IMR-90 (cell line): ENCODE measurements around the gene DICER1. TPM values are rescaled to one million over a fixed set of nuclear protein-coding genes. Genes with fewer than 3 reads are reported as not detected.

Source experiments
- ATAC-seq: fragments of 200-7000 bp; cut with Tn5 transposase; 2 replicates; pipeline ENCODE4 v1.9.1; 2020; ENCODE audit warnings: low read depth, mild to moderate bottlenecking, moderate library complexity
- BruUV-seq: library from RNA; stranded (reverse); fragments of 400-500 nt; replicated peaks from 2 replicates; lab custom pipeline; 2021; lab: Mats Ljungman, UMichigan
- CTCF ChIA-PET: fragments of 300-600 bp; formaldehyde crosslinking; extraction: SDS; loops from one replicate; lab custom pipeline; 2021; ENCODE audit warnings: antibody characterized with exemption; lab: Yijun Ruan, JAX
- POLR2A ChIA-PET: fragments of 300-600 bp; sonication (Branson Sonifier 250); formaldehyde crosslinking; loops from one replicate; lab custom pipeline; 2022; ENCODE audit warnings: antibody characterized with exemption; ENCODE audit not compliant: unreplicated experiment; lab: Charles Lee
- DNase-seq: peaks from one replicate; pipeline ENCODE4 v3.0.0; 2013
- H2AFZ ChIP-seq: replicated peaks from 2 replicates; pipeline ENCODE3; 2013; ENCODE audit warnings: low read length, mild to moderate bottlenecking; ENCODE audit not compliant: poor library complexity
- H2AK5ac ChIP-seq: 2 replicates; pipeline ENCODE4 v1.6.1; 2013; ENCODE audit warnings: low read depth, low read length, inconsistent platforms
- H2AK9ac ChIP-seq: replicated peaks from 2 replicates; pipeline ENCODE3; 2013; ENCODE audit warnings: mild to moderate bottlenecking, low read depth, low read length, moderate library complexity; ENCODE audit not compliant: poor library complexity
- H2BK120ac ChIP-seq: 2 replicates; pipeline ENCODE4 v1.6.1; 2013; ENCODE audit warnings: low read depth, low read length, inconsistent platforms
- H2BK15ac ChIP-seq: 3 replicates; pipeline ENCODE4 v1.6.1; 2013; ENCODE audit warnings: low read depth, low read length, inconsistent platforms
- H2BK20ac ChIP-seq: 2 replicates; pipeline ENCODE4 v1.6.1; 2013; ENCODE audit warnings: low read depth, mild to moderate bottlenecking, inconsistent platforms, low read length, moderate library complexity
- H2BK5ac ChIP-seq: 2 replicates; pipeline ENCODE4 v1.6.1; 2013; ENCODE audit warnings: mild to moderate bottlenecking, low read depth, low read length, inconsistent platforms; ENCODE audit not compliant: poor library complexity, severe bottlenecking
- H3K14ac ChIP-seq: replicated peaks from 2 replicates; pipeline ENCODE4 v1.6.1; 2013; ENCODE audit warnings: low read depth, low read length, inconsistent platforms
- H3K18ac ChIP-seq: 2 replicates; pipeline ENCODE4 v1.6.1; 2013; ENCODE audit warnings: low read depth, low read length, control low read depth
- H3K23ac ChIP-seq: 2 replicates; pipeline ENCODE4 v1.6.1; 2013; ENCODE audit warnings: low read depth, low read length, inconsistent platforms
- H3K27ac ChIP-seq: 2 replicates; pipeline ENCODE4 v1.5.1; 2013; ENCODE audit warnings: mild to moderate bottlenecking, control low read depth, low read length; ENCODE audit not compliant: insufficient read depth
- H3K27me3 ChIP-seq: 2 replicates; pipeline ENCODE4 v1.6.1; 2013; ENCODE audit warnings: low read length; ENCODE audit not compliant: control insufficient read depth, insufficient read depth
- H3K36me3 ChIP-seq: 2 replicates; pipeline ENCODE4 v1.6.1; 2013; ENCODE audit warnings: low read length, mixed read lengths; ENCODE audit not compliant: control insufficient read depth, insufficient read depth
- H3K4ac ChIP-seq: 2 replicates; pipeline ENCODE4 v1.6.1; 2013; ENCODE audit warnings: low read depth, low read length, inconsistent platforms
- H3K4me1 ChIP-seq: 2 replicates; pipeline ENCODE4 v1.6.1; 2013; ENCODE audit warnings: low read length, mixed read lengths; ENCODE audit not compliant: control insufficient read depth, insufficient read depth
- H3K4me2 ChIP-seq: 2 replicates; pipeline ENCODE4 v1.6.1; 2013; ENCODE audit warnings: low read depth, mild to moderate bottlenecking, control low read depth, low read length, moderate library complexity
- H3K4me3 ChIP-seq: 2 replicates; pipeline ENCODE4 v1.5.1; 2013; ENCODE audit warnings: low read depth, mild to moderate bottlenecking, control low read depth, low read length, moderate library complexity; ENCODE audit not compliant: insufficient read depth
- H3K56ac ChIP-seq: 2 replicates; pipeline ENCODE4 v1.6.1; 2013; ENCODE audit warnings: low read length, inconsistent platforms; ENCODE audit not compliant: insufficient read depth; ENCODE audit errors: extremely low read depth
- H3K79me1 ChIP-seq, 2 experiments: 2 replicates each; pipeline ENCODE4 v1.6.1; 2013; ENCODE audit warnings: low read length in 2 of 2, inconsistent platforms in 1 of 2, low read depth in 1 of 2
- H3K9ac ChIP-seq: 2 replicates; pipeline ENCODE4 v1.6.1; 2013; ENCODE audit warnings: low read depth, low read length, control low read depth
- H3K9me1 ChIP-seq: 2 replicates; pipeline ENCODE4 v1.6.1; 2013; ENCODE audit warnings: low read length, inconsistent platforms; ENCODE audit not compliant: insufficient read depth
- H3K9me3 ChIP-seq: 2 replicates; pipeline ENCODE4 v1.6.1; 2013; ENCODE audit warnings: low read length; ENCODE audit not compliant: control insufficient read depth, insufficient read depth
- H4K20me1 ChIP-seq: 2 replicates; pipeline ENCODE4 v1.6.1; 2013; ENCODE audit warnings: low read length, inconsistent platforms; ENCODE audit not compliant: insufficient read depth
- H4K5ac ChIP-seq: 2 replicates; pipeline ENCODE4 v1.6.1; 2013; ENCODE audit warnings: mild to moderate bottlenecking, low read depth, low read length, control low read depth
- H4K8ac ChIP-seq, 2 experiments: 2 replicates each; pipeline ENCODE4 v1.6.1; 2013; ENCODE audit warnings: low read depth in 2 of 2, low read length in 2 of 2, control low read depth in 1 of 2, inconsistent platforms in 1 of 2
- H4K91ac ChIP-seq: 2 replicates; pipeline ENCODE4 v1.6.1; 2013; ENCODE audit warnings: low read depth, low read length, inconsistent platforms; ENCODE audit not compliant: insufficient read depth
- RAD21 ChIP-seq: IDR thresholded peaks from 2 replicates; pipeline ENCODE4 v1.6.1; 2012; ENCODE audit warnings: low read length, improper control_type of control experiment
- WGBS, 2 experiments: methylation state at CpG; one replicate each; pipeline versions ENCODE4 v1.1.5 to v1.1.7; 2013; ENCODE audit warnings: missing lambda C conversion rate in 2 of 2; ENCODE audit not compliant: insufficient read length in 1 of 2; ENCODE audit errors: extremely low coverage in 2 of 2; 5-methylcytosine and 5-hydroxymethylcytosine counted together
- dilution Hi-C: fragments of 300-500 bp; cut with HindIII; formaldehyde crosslinking; loops from one replicate; pipeline ENCODE4 v1.14.3; 2018; ENCODE audit warnings: low sequenced_read_pairs; ENCODE audit not compliant: unreplicated experiment
- in situ Hi-C: fragments of 300-500 bp; cut with MboI; formaldehyde crosslinking; loops from 3 replicates; pipeline ENCODE4 v1.14.3; 2019; ENCODE audit warnings: low sequenced_read_pairs, inconsistent platforms, mixed read lengths
- intact Hi-C: fragments of 100-400 bp; cut with micrococcal nuclease; formaldehyde crosslinking; loops from 2 replicates; pipeline ENCODE4 v1.10.0; 2022
- polyA plus RNA-seq, 3 experiments: library from polyadenylated mRNA; depleted of rRNA; stranded (reverse); fragments of >200 nt; gene quantifications; 2 replicates each; pipeline ENCODE4 v1.2.3, GENCODE V29; 2012; ENCODE audit warnings: low replicate concordance in 1 of 3
- total RNA-seq: library from RNA; depleted of rRNA; stranded (reverse); fragments of >200 nt; gene quantifications from 2 replicates; pipeline ENCODE4 v1.2.3, GENCODE V29; 2012

DICER1 gene
- total and polyA plus RNA-seq, 2 of the 4 experiments (the other 2 are of a cell fraction), result 9.7 to 49.5 TPM

GRCh38 chr14:95104911-95105310, 52.4 kb downstream of the DICER1 start:
- Histone ChIP-seq H2BK5ac (no peak overlapping the region), H2AK5ac (no peak overlapping the region), H4K20me1 (0 out of 2 replicates have a peak, but pooled peaks cover 2% of the 10 kb centered on the region), H4K8ac (no peak overlapping the region), H3K4ac (no peak overlapping the region), H3K4me1 (no peaks in the 10 kb centered on the region), H4K91ac (no peak overlapping the region), H3K9ac (no peak overlapping the region), H3K18ac (no peak overlapping the region), H2AK9ac (no peak overlapping the region), H3K4me2 (no peak overlapping the region), H3K27me3 (no peaks in the 10 kb centered on the region), H2BK120ac (no peak overlapping the region), H3K27ac (no peak overlapping the region), H2AFZ (no peak overlapping the region), H3K9me3 (no peaks in the 10 kb centered on the region), H3K4me3 (no peak overlapping the region), H2BK15ac (no peak overlapping the region), H3K9me1 (peaks cover 5% of the 10 kb centered on the region; the same call in 1 of the 2 replicates), H4K5ac (no peak overlapping the region), H3K14ac (no peak overlapping the region), H3K79me1 (peaks cover 20 to 31% of the 10 kb centered on the region in 2 experiments), H3K23ac (no peak overlapping the region), H3K56ac (no peak overlapping the region), H2BK20ac (no peak overlapping the region), H3K36me3 (peaks cover 46% of the 10 kb centered on the region)
- WGBS, 2 experiments, result 96% methylated on average over 4 of the region's 5 CpGs; no CpG with 5 or more reads in 1 of the 2 experiments
- intact Hi-C loops (no loop called here), in situ Hi-C loops (no loop called here), dilution Hi-C loops (no loop called here)
- DNase-seq (no peak), ATAC-seq (no peak)
- ChIA-PET POLR2A (no interaction called here), CTCF (no interaction called here)
- TF ChIP-seq RAD21, result no peak
- no TSS peak for BruUV-seq
